LNCaP clone FGC (cell line): ENCODE results near the gene CLDN6.

Experiments used
- DNase-seq: peaks from one replicate; pipeline ENCODE4 v3.0.0-alpha.2; 2011; ENCODE audit warnings: low read depth
- H3K4me3 ChIP-seq: 2 replicates; pipeline ENCODE4 v1.5.1; 2011; ENCODE audit warnings: mild to moderate bottlenecking, low read depth, low read length, control low read depth
- CTCF ChIP-seq: IDR thresholded peaks from 2 replicates; pipeline ENCODE4 v1.5.1; 2012; ENCODE audit warnings: mild to moderate bottlenecking; ENCODE audit not compliant: control insufficient read depth, insufficient read depth; ENCODE audit errors: extremely low read depth

The CLDN6 gene

DNA sequence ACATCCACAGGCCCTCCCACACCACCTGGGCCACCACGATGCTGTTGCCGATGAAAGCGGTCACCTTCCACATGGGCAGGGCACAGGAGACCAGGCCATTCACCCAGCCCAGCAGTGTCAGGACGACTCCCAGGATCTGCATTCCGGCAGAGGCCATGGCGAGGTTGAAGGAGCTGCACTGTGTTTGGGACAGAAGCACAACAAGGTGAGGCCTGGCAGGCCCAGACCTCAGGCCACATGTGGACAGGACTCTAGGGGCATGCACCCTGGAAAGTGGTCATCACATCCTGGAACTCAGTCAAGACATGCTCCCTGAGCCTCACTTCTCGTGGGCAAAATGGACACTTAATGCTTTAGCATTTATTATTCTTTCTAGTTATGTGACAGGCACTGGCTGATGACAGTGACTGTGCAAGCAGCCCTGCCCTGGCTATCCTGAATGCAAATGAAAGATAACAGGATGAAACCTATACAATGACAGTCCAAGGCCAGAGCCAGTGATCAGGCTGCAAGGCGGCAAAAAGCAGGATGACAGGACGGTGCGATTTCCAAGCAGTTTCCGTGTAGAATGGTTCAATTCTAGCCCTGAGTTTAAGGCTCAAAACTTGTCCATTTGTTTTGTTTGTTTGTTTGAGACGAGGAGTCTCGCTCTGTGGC, 2.0 kb downstream of the CLDN6 start:
- no peak for TF ChIP-seq CTCF
- no peak for DNase-seq

DNA sequence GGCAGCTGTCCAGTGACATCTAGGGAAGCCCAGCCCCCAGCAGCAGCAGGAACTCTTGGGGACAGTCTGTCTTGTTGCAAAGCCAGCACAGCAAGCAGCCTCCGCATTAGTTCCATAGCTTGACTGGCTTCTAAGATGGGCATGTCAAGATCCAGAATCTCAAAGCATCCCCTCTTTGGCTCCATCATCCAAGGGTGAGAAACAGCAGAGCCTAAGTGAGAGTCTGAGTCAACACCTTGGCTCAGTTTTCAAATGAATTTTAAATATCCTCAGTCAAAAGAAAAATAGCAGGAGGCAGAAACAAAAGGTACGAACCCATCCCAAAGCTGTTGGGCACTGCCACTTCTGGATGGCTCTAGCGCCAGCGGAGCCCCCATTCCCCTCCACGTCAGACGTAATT, 3.0 kb downstream of the CLDN6 start:
- TF ChIP-seq CTCF = no peak
- no peak for DNase-seq
- no peak overlapping the region for H3K4me3 ChIP-seq

More for the DNA sequence above, 2.0 kb downstream of the CLDN6 start:
- H3K4me3 ChIP-seq = no peak overlapping the region

DNA sequence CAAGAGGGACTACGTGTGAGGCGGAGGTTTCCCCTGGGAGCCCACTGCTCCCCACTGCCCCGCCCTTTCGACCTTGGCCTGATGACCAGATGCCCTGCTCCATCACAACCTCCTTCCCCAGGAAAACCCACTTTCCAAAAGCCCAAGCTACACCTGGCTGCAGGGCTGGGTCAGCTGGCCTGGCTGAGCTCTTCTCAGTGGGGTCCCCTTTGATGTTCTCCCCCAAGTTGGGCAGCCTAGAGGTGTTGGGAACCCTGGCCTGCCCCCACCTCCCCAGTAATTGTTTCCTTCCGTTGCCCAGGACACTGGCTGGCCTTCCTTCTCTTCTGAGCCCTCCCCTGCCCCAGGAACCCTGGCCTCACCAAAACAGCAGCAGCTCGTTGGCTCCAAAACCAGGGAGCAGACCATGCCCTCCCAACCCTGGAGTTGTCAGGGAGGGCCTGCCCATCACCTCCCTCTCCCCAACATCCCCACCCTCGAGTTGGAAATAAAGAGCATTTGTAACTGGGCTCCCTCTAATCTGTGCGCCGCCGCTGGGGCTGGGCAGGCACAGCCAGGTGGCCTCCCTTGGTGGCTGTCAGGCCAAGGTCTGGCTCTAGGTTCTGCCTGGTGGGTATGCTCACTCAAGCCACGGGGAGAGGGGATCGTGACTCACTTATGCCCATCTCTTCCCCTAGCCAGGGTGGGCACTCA, 3.8 kb downstream of the CLDN6 start:
- TF ChIP-seq CTCF = no peak
- DNase-seq = no peak
- no peak overlapping the region for H3K4me3 ChIP-seq

GRCh38 chr16:3013491-3013951, 4.5 kb downstream of the CLDN6 start:
- no peak for DNase-seq
- TF ChIP-seq CTCF = no peak
- H3K4me3 ChIP-seq = no peak overlapping the region

DNA sequence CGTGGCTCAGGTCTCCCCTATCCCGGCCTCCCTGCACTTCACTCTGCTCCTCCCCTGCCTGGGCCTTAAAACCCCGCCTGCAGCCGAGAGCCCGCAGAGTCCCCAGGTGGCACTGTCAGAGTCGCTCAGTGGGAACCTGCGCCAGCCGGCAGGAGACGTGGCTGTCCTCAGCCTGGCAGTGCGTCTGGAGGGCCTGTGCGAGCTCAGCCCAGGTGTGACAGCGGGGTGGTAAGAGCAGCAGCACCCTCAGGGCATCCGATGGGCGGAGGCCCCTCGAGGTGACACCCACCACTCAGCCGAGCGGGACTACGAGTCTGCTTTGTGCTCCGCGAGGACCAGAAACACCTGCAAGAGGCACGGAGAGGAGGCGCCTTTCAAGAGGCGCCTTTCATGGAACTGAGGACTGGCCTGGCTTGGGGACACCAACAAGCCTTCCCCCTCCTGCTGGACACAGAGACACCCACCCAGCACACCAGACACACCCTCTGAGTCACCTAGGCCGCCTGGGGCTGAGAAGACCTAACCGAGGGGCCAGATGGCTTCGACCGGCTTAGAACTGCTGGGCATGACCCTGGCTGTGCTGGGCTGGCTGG, 5.1 kb downstream of the CLDN6 start, which contains the start of gene CLDN9:
TSS of gene CLDN9 (plus strand) at position 96 of the 593 bp plus-strand sequence. CDS start at position 536, 440 bp downstream.
- no peak for TF ChIP-seq CTCF
- no peak for DNase-seq
- no peak within 1 kb of the TSS for H3K4me3 ChIP-seq

GRCh38 chr16:3012246-3012645, 5.7 kb downstream of the CLDN6 start:
- TF ChIP-seq CTCF = no peak
- no peak overlapping the region for H3K4me3 ChIP-seq
- no peak for DNase-seq
